RWPE1 (cell line): ENCODE results near the gene HOXB2.

Experiments
- CTCF ChIA-PET: fragments of 350-600 bp; sonication (Branson Sonifier 250); formaldehyde crosslinking; extraction: SDS; loops from one replicate; lab custom pipeline; 2021; lab: Yijun Ruan, JAX
- POLR2A ChIA-PET: fragments of 400-600 bp; formaldehyde crosslinking; extraction: SDS; loops from one replicate; lab custom pipeline; 2020; ENCODE audit warnings: antibody characterized with exemption; ENCODE audit not compliant: low non-redundant PET; lab: Yijun Ruan, JAX
- DNase-seq: peaks from one replicate; pipeline ENCODE4 v3.0.0; 2012; ENCODE audit warnings: low spot score
- H3K27ac ChIP-seq: fragments of 450-650 bp; 2 replicates; pipeline ENCODE4 v1.5.1; 2017
- CTCF ChIP-seq: fragments of 450-650 bp; conservative IDR thresholded peaks from 2 replicates; pipeline ENCODE4 v1.5.1; 2017; ENCODE audit warnings: low read depth, mild to moderate bottlenecking

HOXB2 gene

GRCh38 chr17:48551214-48551555 is 6.3 kb upstream of the HOXB2 start:
- TF ChIP-seq CTCF = no peak
- CTCF ChIA-PET = interaction anchor here (0.6 kb wide), 1 partner anchor 208 kb away, joined by 3 read pairs; no protein-coding TSS in a partner anchor
- DNase-seq = no peak
- POLR2A ChIA-PET = no interaction called here
- no peak overlapping the region for H3K27ac ChIP-seq

- POLR2A ChIA-PET = no interaction called here
- H3K27ac ChIP-seq = no peak overlapping the region
- CTCF ChIA-PET = no interaction called here
- no peak for DNase-seq
- no peak for TF ChIP-seq CTCF
Observed at GRCh38 chr17:48550502-48551213, 5.7 kb upstream of the HOXB2 start.

- ChIA-PET CTCF (interaction anchor here (1.1 kb wide), 1 partner anchor 58 kb away, joined by 4 read pairs; no protein-coding TSS in a partner anchor), POLR2A (no interaction called here)
Observed at GRCh38 chr17:48549914-48550501, 5.1 kb upstream of the HOXB2 start.

GRCh38 chr17:48549281-48549630 is 4.3 kb upstream of the HOXB2 start:
- H3K27ac ChIP-seq = no peak overlapping the region
- POLR2A ChIA-PET = no interaction called here
- CTCF ChIA-PET = interaction anchor here (1.1 kb wide), 1 partner anchor 57 kb away, joined by 4 read pairs; no protein-coding TSS in a partner anchor
- no peak for TF ChIP-seq CTCF
- no peak for DNase-seq

More at GRCh38 chr17:48549914-48550501, 5.1 kb upstream of the HOXB2 start:
- H3K27ac ChIP-seq = no peak overlapping the region
- TF ChIP-seq CTCF = no peak
- DNase-seq = no peak

GRCh38 chr17:48548523-48549280 is 3.8 kb upstream of the HOXB2 start:
- ChIA-PET CTCF (interaction anchor here (1.1 kb wide), 1 partner anchor 56 kb away, joined by 4 read pairs; no protein-coding TSS in a partner anchor), POLR2A (no interaction called here)
- no peak for TF ChIP-seq CTCF
- H3K27ac ChIP-seq = no peak overlapping the region
- no peak for DNase-seq

GRCh38 chr17:48547808-48548522 is 3.1 kb upstream of the HOXB2 start:
- DNase-seq = no peak
- ChIA-PET POLR2A (no interaction called here), CTCF (no interaction called here)
- H3K27ac ChIP-seq = no peak overlapping the region
- no peak for TF ChIP-seq CTCF
